Measurements from ENCODE around the gene SURF2. TPM values are rescaled to one million over a fixed set of nuclear protein-coding genes. Genes with fewer than 3 reads are reported as not detected.
A peak's percentile ranks its signal among the peaks of the same experiment; 100 is the strongest.

Gene SURF2
- polyA plus RNA-seq, 1 experiment: 10.0 TPM

DNA sequence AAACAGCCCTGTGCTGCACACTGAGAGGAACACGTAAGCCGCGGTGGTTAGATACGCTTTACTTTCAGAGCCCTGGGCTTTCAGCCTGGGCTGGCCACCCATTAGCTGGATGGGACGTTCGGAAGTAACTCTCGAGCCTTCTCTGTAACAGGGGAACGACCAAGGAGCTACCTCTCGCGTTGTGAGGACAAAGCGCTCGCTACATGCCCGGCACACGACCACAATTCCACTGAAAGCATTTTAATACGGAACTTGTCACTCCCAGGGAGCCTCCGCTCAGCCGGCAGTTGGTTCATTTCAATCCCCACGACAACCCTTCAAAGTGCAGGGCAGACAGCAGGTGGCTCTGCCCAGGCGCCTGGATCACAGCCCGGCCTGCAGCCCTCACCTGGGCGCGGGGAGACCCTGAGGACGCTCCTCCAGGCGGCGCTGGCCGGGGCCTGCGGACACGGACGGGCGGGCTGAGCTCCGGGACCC, 431 bp upstream of the SURF2 start:
- TF ChIP-seq, protein P1, sequence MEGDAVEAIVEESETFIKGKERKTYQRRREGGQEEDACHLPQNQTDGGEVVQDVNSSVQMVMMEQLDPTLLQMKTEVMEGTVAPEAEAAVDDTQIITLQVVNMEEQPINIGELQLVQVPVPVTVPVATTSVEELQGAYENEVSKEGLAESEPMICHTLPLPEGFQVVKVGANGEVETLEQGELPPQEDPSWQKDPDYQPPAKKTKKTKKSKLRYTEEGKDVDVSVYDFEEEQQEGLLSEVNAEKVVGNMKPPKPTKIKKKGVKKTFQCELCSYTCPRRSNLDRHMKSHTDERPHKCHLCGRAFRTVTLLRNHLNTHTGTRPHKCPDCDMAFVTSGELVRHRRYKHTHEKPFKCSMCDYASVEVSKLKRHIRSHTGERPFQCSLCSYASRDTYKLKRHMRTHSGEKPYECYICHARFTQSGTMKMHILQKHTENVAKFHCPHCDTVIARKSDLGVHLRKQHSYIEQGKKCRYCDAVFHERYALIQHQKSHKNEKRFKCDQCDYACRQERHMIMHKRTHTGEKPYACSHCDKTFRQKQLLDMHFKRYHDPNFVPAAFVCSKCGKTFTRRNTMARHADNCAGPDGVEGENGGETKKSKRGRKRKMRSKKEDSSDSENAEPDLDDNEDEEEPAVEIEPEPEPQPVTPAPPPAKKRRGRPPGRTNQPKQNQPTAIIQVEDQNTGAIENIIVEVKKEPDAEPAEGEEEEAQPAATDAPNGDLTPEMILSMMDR (IDR thresholded peaks at IDR 0.05; ENCODE audit: insufficient read depth, low read depth, low read length): peak; percentile 16; the same call in 1 of the 2 replicates
- H3K36me3 ChIP-seq (ENCODE audit: control insufficient read depth, insufficient read depth, low read length): peaks cover 14% of the 10 kb centered on the region
- H3K27me3 ChIP-seq (ENCODE audit: control insufficient read depth, insufficient read depth, low read length): no peaks in the 10 kb centered on the region
- CTCF ChIA-PET: interaction anchor here (1.2 kb wide), 1 partner anchor 131 kb away, joined by 4 read pairs; no protein-coding TSS in a partner anchor
- no peak for DNase-seq (ENCODE audit: low read depth)
- POLR2A ChIA-PET: no interaction called here
- peak overlapping the region; percentile 86 for H3K4me3 ChIP-seq (ENCODE audit: low read depth, low read length)

GRCh38 chr9:133357656-133358055, 1.3 kb downstream of the SURF2 start:
- DNase-seq (ENCODE audit: low read depth): no peak
- Histone ChIP-seq H3K27me3 (ENCODE audit: control insufficient read depth, insufficient read depth, low read length) (no peaks in the 10 kb centered on the region), H3K36me3 (ENCODE audit: control insufficient read depth, insufficient read depth, low read length) (peaks cover 16% of the 10 kb centered on the region), H3K4me3 (ENCODE audit: low read depth, low read length) (no peak overlapping the region)
- POLR2A ChIA-PET: no interaction called here
- CTCF ChIA-PET: interaction anchor here (0.6 kb wide), 1 partner anchor 30 kb away, joined by 3 read pairs; no protein-coding TSS in a partner anchor
- TF ChIP-seq, protein P1 (IDR thresholded peaks at IDR 0.05; ENCODE audit: insufficient read depth, low read depth, low read length): no peak

- TF ChIP-seq, protein P1 (IDR thresholded peaks at IDR 0.05; ENCODE audit: insufficient read depth, low read depth, low read length): peak; percentile 29; the same call in 1 of the 2 replicates
- Histone ChIP-seq H3K27me3 (ENCODE audit: control insufficient read depth, insufficient read depth, low read length) (no peaks in the 10 kb centered on the region), H3K4me3 (ENCODE audit: low read depth, low read length) (no peak overlapping the region), H3K36me3 (ENCODE audit: control insufficient read depth, insufficient read depth, low read length) (peaks cover 24% of the 10 kb centered on the region)
- ChIA-PET POLR2A (no interaction called here), CTCF (interaction anchor here (1.1 to 2.1 kb wide), 2 partner anchors 9 to 121 kb away, joined by 3 to 5 read pairs; no protein-coding TSS in a partner anchor)
- no peak for DNase-seq (ENCODE audit: low read depth)
Measured at GRCh38 chr9:133359399-133360175, 3.2 kb downstream of the SURF2 start.

- CTCF ChIA-PET: interaction anchor here (1.0 to 2.1 kb wide), 3 partner anchors 8 to 173 kb away, joined by 3 to 5 read pairs (median 4); no protein-coding TSS in a partner anchor
- POLR2A ChIA-PET: no interaction called here
- DNase-seq (ENCODE audit: low read depth): no peak
- Histone ChIP-seq H3K36me3 (ENCODE audit: control insufficient read depth, insufficient read depth, low read length) (peaks cover 30% of the 10 kb centered on the region), H3K27me3 (ENCODE audit: control insufficient read depth, insufficient read depth, low read length) (no peaks in the 10 kb centered on the region), H3K4me3 (ENCODE audit: low read depth, low read length) (no peak overlapping the region)
- TF ChIP-seq, protein P1 (IDR thresholded peaks at IDR 0.05; ENCODE audit: insufficient read depth, low read depth, low read length): no peak
Measured at GRCh38 chr9:133360400-133361393, 4.3 kb downstream of the SURF2 start.
